Common myeloid progenitor, CD34-positive (primary cell): ENCODE measurements around the gene FBXW7.

Experiments used
- CTCF ChIA-PET: fragments of 350-600 bp; sonication (Branson Sonifier 250); formaldehyde crosslinking; loops from one replicate; lab custom pipeline; 2021; ENCODE audit warnings: antibody characterized with exemption; lab: Charles Lee
- POLR2A ChIA-PET: fragments of 350-600 bp; sonication (Branson Sonifier 250); formaldehyde crosslinking; loops from one replicate; lab custom pipeline; 2021; ENCODE audit warnings: antibody characterized with exemption; lab: Charles Lee
- DNase-seq, 3 donors: peaks; one replicate each; pipeline versions ENCODE4 v3.0.0 to v3.0.0-alpha.2; 2013
- H3K27ac ChIP-seq, 2 experiments: 1 replicate in 1 of 2; 2 replicates in 1 of 2; pipeline ENCODE4 v1.7.0; 2013; ENCODE audit warnings: inconsistent platforms in 2 of 2, low read length in 2 of 2, mild to moderate bottlenecking in 2 of 2, low read depth in 1 of 2, moderate library complexity in 1 of 2; ENCODE audit not compliant: severe bottlenecking in 2 of 2, insufficient read depth in 1 of 2, poor library complexity in 1 of 2
- H3K27me3 ChIP-seq, 5 experiments: replicated peaks in 2 of 5; 1 replicate in 3 of 5; 2 replicates in 2 of 5; pipeline versions ENCODE4 v1.6.1 to v1.7.0; 2013; ENCODE audit warnings: low read length in 4 of 5, mild to moderate bottlenecking in 2 of 5, moderate library complexity in 2 of 5, inconsistent platforms in 1 of 5; ENCODE audit not compliant: insufficient read depth in 5 of 5, control insufficient read depth in 4 of 5
- H3K36me3 ChIP-seq, 4 experiments: 1 replicate in 2 of 4; 2 replicates in 2 of 4; pipeline versions ENCODE4 v1.6.1 to v1.7.0; 2013; ENCODE audit warnings: low read length in 3 of 4, control low read depth in 1 of 4, mild to moderate bottlenecking in 1 of 4; ENCODE audit not compliant: control insufficient read depth in 4 of 4, insufficient read depth in 4 of 4
- H3K4me1 ChIP-seq, 4 experiments: 1 replicate in 3 of 4; 2 replicates in 1 of 4; pipeline versions ENCODE4 v1.6.1 to v1.7.1; 2013; ENCODE audit warnings: low read length in 3 of 4, mild to moderate bottlenecking in 3 of 4, control low read depth in 1 of 4, inconsistent platforms in 1 of 4, moderate library complexity in 1 of 4; ENCODE audit not compliant: control insufficient read depth in 4 of 4, insufficient read depth in 4 of 4; ENCODE audit errors: control extremely low read depth in 1 of 4
- H3K4me3 ChIP-seq, 7 experiments: 1 replicate in 4 of 7; 2 replicates in 3 of 7; pipeline versions ENCODE4 v1.5.1 to v1.7.0; 2013; ENCODE audit warnings: mild to moderate bottlenecking in 7 of 7, low read length in 6 of 7, moderate library complexity in 6 of 7, inconsistent platforms in 2 of 7, low read depth in 2 of 7, control low read depth in 1 of 7; ENCODE audit not compliant: insufficient read depth in 4 of 7, control insufficient read depth in 1 of 7; ENCODE audit errors: extremely low read depth in 1 of 7
- H3K9me3 ChIP-seq, 5 experiments: 1 replicate in 4 of 5; 2 replicates in 1 of 5; pipeline versions ENCODE4 v1.6.1 to v1.7.1; 2013; ENCODE audit warnings: low read length in 4 of 5, mild to moderate bottlenecking in 2 of 5, inconsistent platforms in 1 of 5, low read depth in 1 of 5, moderate library complexity in 1 of 5; ENCODE audit not compliant: control insufficient read depth in 4 of 5, insufficient read depth in 2 of 5; ENCODE audit errors: control extremely low read depth in 1 of 5
- WGBS: methylation state at CpG from one replicate; pipeline ENCODE4 v1.1.5; 2013; ENCODE audit not compliant: insufficient coverage; 5-methylcytosine and 5-hydroxymethylcytosine counted together

Gene FBXW7

DNA sequence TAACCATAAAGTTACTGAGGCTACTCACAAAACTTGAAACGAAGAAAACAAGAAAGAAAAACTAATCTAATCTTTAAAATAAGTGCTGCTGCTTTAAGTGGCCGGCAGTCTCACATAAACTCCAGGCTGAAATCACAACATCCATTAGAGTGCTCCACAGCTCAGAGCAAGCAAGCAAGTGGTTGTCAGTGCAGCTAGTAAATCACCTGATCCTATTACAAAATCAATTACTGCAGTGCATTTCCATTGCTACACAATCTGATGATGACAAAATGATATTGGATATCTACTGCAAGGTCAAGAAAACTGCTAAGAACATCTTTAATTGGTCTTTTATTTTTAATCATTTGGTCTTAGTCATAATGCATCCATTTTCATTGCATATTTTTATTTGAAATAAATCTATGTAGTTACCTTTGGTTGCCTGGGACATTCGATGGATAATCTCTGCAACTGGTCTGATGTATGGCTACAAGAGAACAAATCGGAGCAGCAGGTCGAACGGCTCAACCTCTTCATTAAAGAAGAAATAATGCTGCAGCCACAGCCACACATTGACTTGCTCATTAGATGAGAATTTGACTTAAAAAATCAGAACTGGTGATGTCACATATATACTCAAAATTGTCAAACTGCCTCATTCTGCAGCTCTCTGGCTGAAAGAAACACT, 87.7 kb downstream of the FBXW7 start:
- Histone ChIP-seq H3K4me1 (no peaks in the 10 kb centered on the region), H3K9me3 (no peaks in the 10 kb centered on the region), H3K27ac (no peak overlapping the region), H3K27me3 (no peaks in the 10 kb centered on the region), H3K4me3 (no peak overlapping the region), H3K36me3 (peaks cover 0 to 4% (median under 1%) of the 10 kb centered on the region in 4 experiments)
- POLR2A ChIA-PET: interaction anchor here (0.6 kb wide), 1 partner anchor 25 kb away, joined by 3 read pairs; no protein-coding TSS in a partner anchor
- CTCF ChIA-PET: interaction anchor here (0.9 to 1.5 kb wide), 2 partner anchors 10 to 74 kb away, joined by 3 read pairs; no protein-coding TSS in a partner anchor
- WGBS: 96% methylated on average over 4 of the region's 6 CpGs
- DNase-seq: no peak

DNA sequence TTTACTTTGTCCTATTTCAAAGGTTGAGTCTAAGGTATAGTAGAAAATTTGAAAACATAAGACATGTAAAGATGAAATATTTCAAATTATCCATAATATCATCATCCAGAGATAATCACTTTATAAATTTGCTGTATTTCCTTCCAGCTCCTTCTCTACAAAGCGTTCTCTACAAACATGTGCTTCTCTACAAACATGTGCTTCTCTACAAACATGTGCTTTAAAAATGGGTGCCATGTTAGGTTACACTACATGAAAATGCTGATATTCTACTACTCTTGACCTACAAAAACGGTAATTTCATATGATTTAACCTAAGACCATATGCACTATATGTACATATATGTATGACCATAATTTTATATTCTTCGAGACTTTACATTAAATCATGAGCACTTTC, 92.0 kb downstream of the FBXW7 start:
- ChIA-PET CTCF (interaction anchor here (1.5 kb wide), 1 partner anchor 8 kb away, joined by 4 read pairs; no protein-coding TSS in a partner anchor), POLR2A (no interaction called here)
- Histone ChIP-seq H3K36me3 (peaks cover 0 to 4% (median under 1%) of the 10 kb centered on the region in 4 experiments), H3K27me3 (no peaks in the 10 kb centered on the region), H3K4me3 (no peak overlapping the region), H3K27ac (no peak overlapping the region), H3K9me3 (no peaks in the 10 kb centered on the region), H3K4me1 (no peaks in the 10 kb centered on the region)
- DNase-seq: no peak
- WGBS: 100% methylated on average over 1 of the region's 3 CpGs

DNA sequence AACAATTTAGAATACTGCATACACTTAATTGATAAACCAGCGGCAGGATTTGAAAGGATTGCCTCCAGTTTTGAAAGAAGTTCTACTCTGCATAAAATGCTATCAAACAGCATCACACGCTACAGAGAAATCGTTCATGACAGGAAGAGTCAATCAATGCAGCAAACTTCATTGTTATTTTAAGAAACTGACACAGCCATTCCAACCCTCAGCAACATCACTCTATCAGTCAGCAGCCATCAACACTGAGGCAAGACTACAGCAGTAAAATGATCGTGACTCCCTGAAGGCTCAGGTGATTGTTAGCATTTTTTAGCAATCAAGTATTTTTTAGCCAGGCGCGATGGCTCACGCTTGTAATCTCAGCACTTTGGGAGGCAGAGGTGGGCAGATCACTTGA, 98.3 kb downstream of the FBXW7 start:
- no peak for DNase-seq
- peaks cover 0 to 6% (median 1%) of the 10 kb centered on the region in 4 experiments for H3K36me3 ChIP-seq
- POLR2A ChIA-PET: no interaction called here
- WGBS: 96% methylated on average over 7 of the region's 7 CpGs
- no peak overlapping the region for H3K27ac ChIP-seq
- CTCF ChIA-PET: no interaction called here
- no peaks in the 10 kb centered on the region for H3K27me3 ChIP-seq
- H3K4me3 ChIP-seq: no peak overlapping the region
- peaks cover 0 to 17% (median 7%) of the 10 kb centered on the region in 5 experiments for H3K9me3 ChIP-seq
- H3K4me1 ChIP-seq: peaks cover 0 to 10% (median 4%) of the 10 kb centered on the region in 4 experiments

DNA sequence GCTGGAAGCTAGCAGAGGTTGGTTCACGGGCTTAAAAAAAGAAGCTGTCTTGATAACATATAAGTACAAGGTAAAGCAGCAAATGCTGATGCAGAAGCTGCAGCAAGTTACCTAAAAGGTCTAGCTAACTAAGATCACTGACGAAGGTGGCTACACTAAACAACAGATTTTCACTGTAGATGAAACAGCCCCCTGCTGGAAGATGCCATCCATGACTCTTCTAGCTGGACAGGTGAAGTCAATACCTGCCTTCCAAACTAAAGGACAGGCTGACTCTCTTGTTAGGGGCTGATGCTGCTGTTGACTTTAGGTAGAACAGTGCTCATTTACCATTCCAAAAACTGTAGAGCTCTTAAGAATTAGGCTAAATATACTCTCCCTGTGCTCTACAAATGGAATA, 99.5 kb downstream of the FBXW7 start:
- 100% methylated on average over 2 of the region's 2 CpGs for WGBS
- POLR2A ChIA-PET: no interaction called here
- CTCF ChIA-PET: no interaction called here
- no peak overlapping the region for H3K27ac ChIP-seq
- H3K36me3 ChIP-seq: peaks cover 0 to 6% (median 1%) of the 10 kb centered on the region in 4 experiments
- DNase-seq: no peak
- H3K4me3 ChIP-seq: no peak overlapping the region
- H3K27me3 ChIP-seq: no peaks in the 10 kb centered on the region
- peaks cover 0 to 17% (median 7%) of the 10 kb centered on the region in 5 experiments for H3K9me3 ChIP-seq
- peaks cover 0 to 10% (median 4%) of the 10 kb centered on the region in 4 experiments for H3K4me1 ChIP-seq

DNA sequence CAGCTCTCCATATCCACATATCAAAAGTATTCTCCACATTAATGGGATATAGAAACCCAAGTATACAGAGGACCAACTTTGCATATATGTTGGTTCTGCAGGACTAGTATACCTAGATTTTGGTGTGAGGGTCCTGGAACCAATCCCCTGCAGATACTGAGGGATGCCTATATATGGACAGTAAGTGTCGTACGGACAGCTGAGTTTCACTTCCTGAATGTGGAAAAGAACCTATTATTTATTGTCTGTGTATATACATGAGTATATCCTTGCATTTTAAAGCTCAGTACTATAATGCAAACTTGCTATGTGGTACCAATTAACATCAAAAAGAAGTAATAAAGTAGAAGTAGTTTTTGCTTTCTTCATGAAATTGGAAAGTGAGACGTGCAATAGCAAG, 101.9 kb downstream of the FBXW7 start:
- no peaks in the 10 kb centered on the region for H3K27me3 ChIP-seq
- no CpG with 5 or more reads among the region's 3 CpGs for WGBS
- POLR2A ChIA-PET: no interaction called here

DNA sequence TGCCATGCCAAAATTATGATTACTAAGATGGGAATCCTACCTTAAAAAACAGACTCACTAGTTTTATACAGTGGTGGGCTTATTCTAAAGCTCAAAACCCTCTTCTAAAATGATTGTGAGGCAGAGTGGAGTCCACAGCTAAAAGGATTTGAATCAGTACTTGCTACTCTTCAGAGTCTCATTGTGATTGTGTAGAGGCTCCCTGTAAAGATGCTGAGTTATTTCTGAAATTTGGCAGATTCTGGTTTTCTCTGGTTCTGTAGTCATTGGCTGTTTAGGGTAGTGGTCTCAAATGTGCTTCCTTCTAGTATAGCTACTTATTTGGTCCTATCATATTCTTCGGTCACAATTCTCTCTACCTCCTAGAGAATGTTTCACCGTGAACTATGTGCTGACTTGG, 104.1 kb downstream of the FBXW7 start:
- DNase-seq: no peak
- CTCF ChIA-PET: interaction anchor here (0.6 to 1.2 kb wide), 2 partner anchors 23 to 1217 kb away, joined by 3 read pairs; no protein-coding TSS in a partner anchor
- WGBS: no CpG with 5 or more reads among the region's 2 CpGs
- Histone ChIP-seq H3K27ac (no peak overlapping the region), H3K36me3 (peaks cover 0 to 7% (median 1%) of the 10 kb centered on the region in 4 experiments), H3K4me1 (peaks cover 0 to 10% (median 4%) of the 10 kb centered on the region in 4 experiments), H3K9me3 (peaks cover 0 to 9% (median 5%) of the 10 kb centered on the region in 5 experiments), H3K4me3 (no peak overlapping the region), H3K27me3 (no peaks in the 10 kb centered on the region)
- POLR2A ChIA-PET: no interaction called here

More for the DNA sequence above, 101.9 kb downstream of the FBXW7 start:
- peaks cover 0 to 17% (median 7%) of the 10 kb centered on the region in 5 experiments for H3K9me3 ChIP-seq
- peaks cover 0 to 6% (median 1%) of the 10 kb centered on the region in 4 experiments for H3K36me3 ChIP-seq
- peak in 1 of 3 donors; percentile 5 for DNase-seq
- H3K4me3 ChIP-seq: no peak overlapping the region
- H3K27ac ChIP-seq: no peak overlapping the region
- CTCF ChIA-PET: interaction anchor here (0.6 kb wide), 1 partner anchor 67 kb away, joined by 3 read pairs; no protein-coding TSS in a partner anchor
- H3K4me1 ChIP-seq: peaks cover 0 to 10% (median 4%) of the 10 kb centered on the region in 4 experiments

DNA sequence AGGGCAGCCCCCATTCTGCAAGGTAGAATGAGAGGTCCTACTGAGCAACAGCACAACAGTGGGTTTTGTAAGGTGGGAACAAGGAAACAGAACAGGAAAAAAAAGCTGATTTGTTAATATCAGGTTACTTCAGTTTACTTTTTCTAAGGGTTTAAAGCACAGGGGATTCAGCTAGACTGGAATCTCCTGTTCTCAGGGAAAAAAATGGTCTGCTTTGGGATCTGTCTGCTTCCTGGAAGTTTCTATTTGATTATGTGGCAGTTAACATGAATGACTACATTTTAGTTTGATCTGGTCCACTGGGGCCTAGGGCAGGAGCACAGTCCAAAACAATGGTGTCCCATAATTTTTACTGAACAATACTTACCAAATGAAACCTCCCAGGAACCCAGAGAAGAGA, 104.6 kb downstream of the FBXW7 start:
- peaks cover 0 to 4% (median under 1%) of the 10 kb centered on the region in 5 experiments for H3K9me3 ChIP-seq
- POLR2A ChIA-PET: no interaction called here
- peaks cover 0 to 3% (median 1%) of the 10 kb centered on the region in 4 experiments for H3K36me3 ChIP-seq
- peaks cover 0 to 10% (median 4%) of the 10 kb centered on the region in 4 experiments for H3K4me1 ChIP-seq
- H3K27ac ChIP-seq: no peak overlapping the region
- no peak for DNase-seq
- CTCF ChIA-PET: interaction anchor here (0.6 to 1.2 kb wide), 2 partner anchors 23 to 1218 kb away, joined by 3 read pairs; no protein-coding TSS in a partner anchor
- no peak overlapping the region for H3K4me3 ChIP-seq
- H3K27me3 ChIP-seq: no peaks in the 10 kb centered on the region
